SK-N-MC (cell line): ENCODE results near the gene PARP15.
A peak's percentile ranks its signal among the peaks of the same experiment; 100 is the strongest.

Experiments
- DNase-seq: peaks from one replicate; pipeline ENCODE4 v3.0.0-alpha.2; 2011; ENCODE audit warnings: low read depth, low spot score
- H3K27ac ChIP-seq: fragments of 200-600 bp; sonication (generic); 2 replicates; pipeline ENCODE4 v1.5.1; 2016; ENCODE audit warnings: mixed run types
- H3K36me3 ChIP-seq: fragments of 200-600 bp; sonication (generic); 2 replicates; pipeline ENCODE4 v1.6.1; 2017; ENCODE audit warnings: antibody characterized with exemption, low read length, mixed read lengths; ENCODE audit not compliant: insufficient read depth
- H3K4me3 ChIP-seq: fragments of 200-600 bp; sonication (generic); 2 replicates; pipeline ENCODE4 v1.5.1; 2016
- H3K9ac ChIP-seq: fragments of 200-600 bp; sonication (generic); 2 replicates; pipeline ENCODE4 v1.8.0; 2017; ENCODE audit warnings: mixed run types, mixed read lengths; ENCODE audit not compliant: insufficient read length
- H3K9me3 ChIP-seq: fragments of 200-600 bp; sonication (generic); 2 replicates; pipeline ENCODE4 v1.6.1; 2017; ENCODE audit warnings: low read depth, mild to moderate bottlenecking, antibody characterized with exemption, low read length, moderate library complexity, mixed read lengths
- EZH2 ChIP-seq: fragments of 200-600 bp; sonication (generic); IDR thresholded peaks from one replicate; pipeline ENCODE4 v1.6.1; 2017; ENCODE audit warnings: antibody characterized with exemption
- FOXP2 ChIP-seq: optimal IDR thresholded peaks from 2 replicates; pipeline ENCODE3; 2011; ENCODE audit warnings: mild to moderate bottlenecking, moderate library complexity; ENCODE audit not compliant: insufficient read depth; ENCODE audit errors: extremely low read length, control extremely low read depth
- POLR2AphosphoS5 ChIP-seq: IDR thresholded peaks from 2 replicates; pipeline ENCODE4 v1.6.1; 2012; ENCODE audit warnings: mild to moderate bottlenecking, low read depth, low read length, borderline replicate concordance

The PARP15 gene

DNA sequence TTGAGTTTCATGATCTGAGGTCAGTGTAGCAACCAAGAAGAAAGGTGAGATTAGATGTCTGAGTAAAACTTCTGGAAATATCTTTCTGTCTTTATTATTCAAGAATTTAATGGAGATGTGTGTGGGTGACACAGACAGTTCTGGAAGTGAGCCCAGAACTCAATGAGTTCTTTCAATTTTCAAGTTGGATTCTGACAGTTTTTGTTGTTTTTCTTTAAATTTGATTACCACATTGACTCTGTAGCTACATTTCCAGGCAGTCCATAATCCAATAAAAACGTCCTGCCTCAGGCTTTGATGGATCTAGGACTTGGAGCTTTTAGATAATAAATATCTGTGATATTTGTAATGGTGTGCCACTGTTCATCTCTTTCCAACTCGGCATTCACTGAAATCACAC, 99.3 kb downstream of the PARP15 start:
- DNase-seq = no peak
- H3K9ac ChIP-seq = no peak overlapping the region
- no peaks in the 10 kb centered on the region for H3K9me3 ChIP-seq
- no peak overlapping the region for H3K27ac ChIP-seq
- no peak overlapping the region for H3K4me3 ChIP-seq
- TF ChIP-seq EZH2 (no peak), POLR2AphosphoS5 (no peak), FOXP2 (no peak)
- H3K36me3 ChIP-seq = no peaks in the 10 kb centered on the region

DNA sequence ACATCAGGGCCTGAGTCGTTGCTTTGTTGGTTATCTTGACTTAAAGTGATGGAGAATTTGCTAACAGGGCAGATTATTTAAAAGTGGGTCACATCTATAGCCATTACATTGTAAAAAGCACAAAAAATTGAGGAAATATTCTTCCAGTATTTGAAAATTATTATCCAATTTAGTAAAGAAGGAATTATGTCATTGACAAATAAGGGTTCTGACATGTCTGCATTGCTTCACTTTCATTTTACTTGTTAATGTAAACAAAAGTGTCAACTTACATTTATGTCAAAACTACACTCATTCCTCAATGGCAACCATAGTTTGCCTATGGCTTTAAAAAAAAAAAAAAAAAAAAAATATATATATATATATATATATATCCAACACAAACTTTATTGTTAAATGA, 99.8 kb downstream of the PARP15 start:
- H3K4me3 ChIP-seq = no peak overlapping the region
- no peak for DNase-seq
- TF ChIP-seq EZH2 (no peak), FOXP2 (no peak), POLR2AphosphoS5 (no peak)
- no peak overlapping the region for H3K9ac ChIP-seq
- no peaks in the 10 kb centered on the region for H3K9me3 ChIP-seq
- no peak overlapping the region for H3K27ac ChIP-seq
- H3K36me3 ChIP-seq = no peaks in the 10 kb centered on the region

DNA sequence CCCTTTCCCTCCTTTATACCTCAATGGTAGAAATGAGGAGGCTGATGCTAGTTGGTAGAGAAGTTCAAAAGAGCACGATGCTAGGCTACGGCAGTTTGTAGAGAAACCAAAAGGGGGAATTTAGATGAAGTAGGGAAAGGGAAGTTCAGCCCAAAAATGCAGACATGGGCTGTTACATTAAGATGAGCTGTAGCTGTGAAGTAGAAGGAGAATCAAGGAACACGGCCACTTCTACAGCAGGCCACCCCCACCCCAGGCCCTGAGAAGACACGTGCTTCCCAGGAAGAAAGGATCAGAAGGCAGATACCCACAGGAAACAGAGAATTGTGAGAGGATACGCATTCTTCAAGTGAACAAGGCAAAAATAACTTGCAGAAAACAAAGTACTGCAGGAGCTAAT, 101.1 kb downstream of the PARP15 start:
- Histone ChIP-seq H3K27ac (no peak overlapping the region), H3K9me3 (no peaks in the 10 kb centered on the region), H3K36me3 (no peaks in the 10 kb centered on the region), H3K9ac (no peak overlapping the region), H3K4me3 (no peak overlapping the region)
- DNase-seq = no peak
- TF ChIP-seq FOXP2 (no peak), EZH2 (no peak), POLR2AphosphoS5 (no peak)

DNA sequence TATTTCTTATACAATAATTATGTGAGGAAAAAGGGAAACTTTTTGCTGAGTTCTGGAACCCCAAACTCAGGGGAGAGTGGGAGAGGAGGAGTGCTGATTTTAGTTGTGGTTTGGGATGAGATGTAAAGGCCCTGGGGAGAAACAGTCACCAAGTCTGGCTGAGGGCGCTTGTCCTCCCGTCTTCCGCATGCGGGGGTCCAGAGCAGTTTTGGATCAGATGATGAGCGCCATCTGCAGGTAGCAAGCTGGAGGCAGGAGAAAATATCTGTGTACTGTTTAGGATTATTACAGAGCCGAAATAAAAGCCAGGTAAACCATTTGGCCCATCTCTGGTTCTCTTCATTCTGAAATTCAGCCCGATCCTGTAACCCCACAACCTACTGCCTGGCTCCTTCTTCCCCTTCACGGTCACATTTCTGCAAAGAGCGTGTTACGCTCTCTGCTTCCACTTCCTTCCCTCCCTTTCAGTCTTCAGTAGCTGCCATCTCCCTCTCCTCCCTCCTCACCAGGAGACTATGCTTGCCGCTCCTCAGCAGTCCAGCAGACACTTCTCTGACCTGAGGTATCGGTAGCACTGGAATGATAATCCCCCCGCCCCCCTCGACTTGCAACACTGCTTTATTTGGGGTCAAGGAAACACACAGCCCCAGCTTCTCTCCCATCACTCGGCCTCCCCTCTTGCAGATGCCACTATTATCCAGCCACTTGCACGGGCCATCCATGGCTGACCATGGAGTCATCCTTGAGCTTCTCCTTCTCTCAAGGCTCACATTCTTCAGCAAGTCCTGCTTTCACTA, 101.8 kb downstream of the PARP15 start:
- H3K9me3 ChIP-seq = no peaks in the 10 kb centered on the region
- no peak overlapping the region for H3K4me3 ChIP-seq
- H3K27ac ChIP-seq = no peak overlapping the region
- TF ChIP-seq POLR2AphosphoS5 (no peak), EZH2 (no peak)
- no peak overlapping the region for H3K9ac ChIP-seq
- no peaks in the 10 kb centered on the region for H3K36me3 ChIP-seq
- DNase-seq = peak; percentile 63

DNA sequence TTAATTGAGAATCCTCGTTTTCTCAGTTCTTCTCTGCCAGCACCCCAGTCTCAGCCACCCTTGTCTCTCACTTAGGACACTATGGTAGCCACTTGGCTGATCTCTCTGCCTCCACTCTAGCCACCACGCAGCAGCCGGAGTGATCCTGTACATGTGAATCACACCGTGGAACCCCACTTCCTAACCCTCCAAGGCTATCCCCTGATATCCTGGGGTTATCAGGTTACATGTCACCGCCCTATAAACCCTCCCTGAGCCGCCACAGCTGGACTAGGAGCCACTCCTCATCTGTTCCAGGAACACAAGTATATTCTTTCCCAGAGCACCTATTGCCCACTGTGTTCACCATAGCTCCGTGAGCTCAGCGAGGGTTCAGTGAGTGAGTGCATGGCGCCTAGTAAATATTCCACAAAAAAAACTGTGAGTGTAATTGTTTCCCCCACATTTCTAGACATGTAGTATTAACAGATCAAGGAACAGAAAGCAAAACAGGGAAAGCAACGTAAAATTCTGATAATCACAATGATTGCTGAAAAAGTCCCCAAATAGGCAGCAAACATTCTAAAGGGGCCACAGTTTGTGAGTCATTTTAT, 102.5 kb downstream of the PARP15 start:
- no peak for TF ChIP-seq EZH2
- TF ChIP-seq FOXP2 = no peak
- TF ChIP-seq POLR2AphosphoS5 = no peak
- Histone ChIP-seq H3K9ac (no peak overlapping the region), H3K27ac (no peak overlapping the region), H3K4me3 (no peak overlapping the region), H3K9me3 (no peaks in the 10 kb centered on the region), H3K36me3 (no peaks in the 10 kb centered on the region)
- no peak for DNase-seq

DNA sequence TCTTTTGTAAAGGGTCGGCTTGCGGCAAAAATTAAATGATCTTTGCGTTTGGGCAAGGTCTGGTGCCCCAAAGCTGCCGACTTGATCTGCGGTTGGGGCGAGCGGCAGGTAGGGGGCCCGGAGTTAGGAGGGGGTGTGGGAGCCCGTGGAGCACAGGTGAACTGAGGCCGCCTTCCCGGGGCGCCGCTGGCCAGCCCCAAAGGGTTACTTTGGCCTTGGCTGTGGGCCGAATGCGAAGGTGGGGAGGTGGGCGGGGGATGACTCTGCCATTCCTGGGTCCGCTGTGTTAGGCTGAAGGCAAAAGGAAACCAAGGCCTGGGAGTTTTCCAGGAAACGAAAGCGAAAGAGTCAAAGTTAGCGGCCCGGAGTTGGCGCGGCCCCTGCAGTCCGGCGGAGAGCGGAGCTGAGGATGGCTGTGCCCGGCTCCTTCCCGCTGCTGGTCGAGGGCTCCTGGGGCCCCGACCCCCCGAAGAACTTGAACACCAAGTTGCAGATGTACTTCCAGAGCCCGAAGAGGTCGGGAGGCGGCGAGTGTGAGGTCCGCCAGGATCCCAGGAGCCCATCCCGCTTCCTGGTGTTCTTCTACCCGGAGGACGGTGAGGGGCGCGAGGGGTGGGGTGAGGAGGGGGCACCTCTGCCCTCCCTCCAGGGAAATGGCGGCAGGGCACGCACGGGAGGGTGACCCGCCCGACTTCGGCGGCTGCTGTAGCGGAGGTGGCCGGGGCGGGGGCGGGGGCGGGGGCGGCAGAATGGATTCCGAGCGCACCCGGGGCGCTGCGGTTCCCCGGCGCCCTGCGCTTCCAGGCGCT, 103.2 kb downstream of the PARP15 start, which contains the start of gene PARP14:
Gene PARP14, plus strand, starts transcription at position 365 of the 809 bp plus-strand sequence. Its CDS starts 45 bp downstream, at position 410.
- H3K9me3 ChIP-seq = no peaks in the 10 kb centered on the region
- H3K27ac ChIP-seq = no peak within 1 kb of the TSS
- TF ChIP-seq POLR2AphosphoS5 (no peak), FOXP2 (no peak), EZH2 (no peak)
- no peak for DNase-seq
- peak within 1 kb of the TSS; percentile 23; the same call in 1 of the 2 replicates for H3K4me3 ChIP-seq
- no peaks in the 10 kb centered on the region for H3K36me3 ChIP-seq
- H3K9ac ChIP-seq = no peak within 1 kb of the TSS

DNA sequence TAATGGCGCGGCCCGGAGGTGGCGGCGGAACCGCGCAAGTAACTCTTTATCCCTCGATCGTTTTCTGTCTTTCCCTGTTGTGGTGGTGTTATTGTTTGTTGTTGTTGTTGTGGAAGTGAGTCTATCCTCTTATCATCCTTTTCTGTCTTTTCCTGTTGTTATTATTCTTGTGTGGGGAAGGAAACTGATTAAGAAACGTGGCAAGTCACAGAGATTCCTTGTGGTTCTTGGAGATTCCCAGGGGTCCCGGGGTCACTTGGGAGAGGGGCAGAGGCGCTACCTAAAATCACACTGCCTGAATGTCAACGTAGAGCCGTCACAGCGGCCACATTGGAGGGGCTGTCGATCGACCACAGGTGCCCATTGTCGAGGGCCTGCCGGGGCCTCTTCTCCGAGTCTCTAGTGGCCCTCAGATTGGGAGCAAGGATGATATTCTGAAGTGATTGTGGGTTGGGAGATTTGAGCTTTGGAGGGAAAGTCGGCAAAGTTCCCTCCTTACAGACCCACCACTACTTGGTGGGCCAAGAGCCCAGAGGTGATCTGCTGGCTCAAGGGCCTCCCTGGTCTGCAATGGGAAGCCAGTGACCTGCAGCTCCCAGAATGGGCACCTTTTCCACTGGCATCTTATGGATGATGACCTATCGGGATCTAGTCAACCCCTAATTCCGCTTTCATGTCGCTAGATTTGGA, 104.0 kb downstream of the PARP15 start:
- Histone ChIP-seq H3K27ac (no peak overlapping the region), H3K9me3 (no peaks in the 10 kb centered on the region), H3K4me3 (no peak overlapping the region), H3K36me3 (no peaks in the 10 kb centered on the region), H3K9ac (no peak overlapping the region)
- TF ChIP-seq EZH2 (no peak), POLR2AphosphoS5 (no peak), FOXP2 (no peak)
- DNase-seq = no peak
